Measurements from ENCODE around the gene CATSPERD.

Gene CATSPERD

DNA sequence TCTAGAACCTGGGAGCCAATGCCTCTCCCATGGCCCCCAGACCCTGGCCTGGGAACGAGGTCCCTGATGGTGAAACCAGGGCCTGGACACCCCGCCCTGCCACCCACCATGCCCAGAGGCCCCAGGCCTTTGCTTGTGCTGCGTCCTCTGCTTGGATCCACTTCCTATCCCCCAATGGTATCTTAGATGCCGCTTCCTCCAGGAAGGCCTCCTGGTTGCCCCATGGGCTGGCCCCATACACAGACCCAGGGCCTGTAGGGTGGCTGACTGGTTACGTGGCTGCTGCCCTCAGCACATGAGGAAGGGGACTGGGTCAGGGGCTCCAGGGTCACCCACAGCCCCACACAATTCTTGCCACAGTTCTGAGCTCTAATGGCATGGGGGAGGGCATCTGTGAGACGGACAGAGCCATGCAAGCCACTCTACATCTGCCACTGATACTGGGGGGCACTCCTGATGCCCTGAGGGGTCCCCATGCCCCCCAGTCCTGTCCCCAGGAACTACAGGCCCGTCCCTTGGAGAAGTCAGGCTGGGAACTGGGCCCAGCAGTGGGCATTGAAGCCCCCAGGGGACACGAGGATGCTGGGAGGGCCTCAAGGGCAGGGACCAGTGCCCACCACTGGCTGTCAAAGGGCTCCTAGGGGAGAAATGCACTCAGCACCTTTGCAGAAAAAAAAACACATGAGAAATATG, 25.3 kb upstream of the CATSPERD start:
- no peak for DNase-seq (ENCODE audit: low spot score)
- in situ Hi-C loops (cut with MboI; ENCODE audit: low sequenced_read_pairs, unreplicated experiment), result no loop called here
- TF ChIP-seq, protein P1, sequence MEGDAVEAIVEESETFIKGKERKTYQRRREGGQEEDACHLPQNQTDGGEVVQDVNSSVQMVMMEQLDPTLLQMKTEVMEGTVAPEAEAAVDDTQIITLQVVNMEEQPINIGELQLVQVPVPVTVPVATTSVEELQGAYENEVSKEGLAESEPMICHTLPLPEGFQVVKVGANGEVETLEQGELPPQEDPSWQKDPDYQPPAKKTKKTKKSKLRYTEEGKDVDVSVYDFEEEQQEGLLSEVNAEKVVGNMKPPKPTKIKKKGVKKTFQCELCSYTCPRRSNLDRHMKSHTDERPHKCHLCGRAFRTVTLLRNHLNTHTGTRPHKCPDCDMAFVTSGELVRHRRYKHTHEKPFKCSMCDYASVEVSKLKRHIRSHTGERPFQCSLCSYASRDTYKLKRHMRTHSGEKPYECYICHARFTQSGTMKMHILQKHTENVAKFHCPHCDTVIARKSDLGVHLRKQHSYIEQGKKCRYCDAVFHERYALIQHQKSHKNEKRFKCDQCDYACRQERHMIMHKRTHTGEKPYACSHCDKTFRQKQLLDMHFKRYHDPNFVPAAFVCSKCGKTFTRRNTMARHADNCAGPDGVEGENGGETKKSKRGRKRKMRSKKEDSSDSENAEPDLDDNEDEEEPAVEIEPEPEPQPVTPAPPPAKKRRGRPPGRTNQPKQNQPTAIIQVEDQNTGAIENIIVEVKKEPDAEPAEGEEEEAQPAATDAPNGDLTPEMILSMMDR (IDR thresholded peaks at IDR 0.05; ENCODE audit: borderline replicate concordance, control extremely low read depth, extremely low read depth, insufficient read depth, missing control alignments), result no peak

DNA sequence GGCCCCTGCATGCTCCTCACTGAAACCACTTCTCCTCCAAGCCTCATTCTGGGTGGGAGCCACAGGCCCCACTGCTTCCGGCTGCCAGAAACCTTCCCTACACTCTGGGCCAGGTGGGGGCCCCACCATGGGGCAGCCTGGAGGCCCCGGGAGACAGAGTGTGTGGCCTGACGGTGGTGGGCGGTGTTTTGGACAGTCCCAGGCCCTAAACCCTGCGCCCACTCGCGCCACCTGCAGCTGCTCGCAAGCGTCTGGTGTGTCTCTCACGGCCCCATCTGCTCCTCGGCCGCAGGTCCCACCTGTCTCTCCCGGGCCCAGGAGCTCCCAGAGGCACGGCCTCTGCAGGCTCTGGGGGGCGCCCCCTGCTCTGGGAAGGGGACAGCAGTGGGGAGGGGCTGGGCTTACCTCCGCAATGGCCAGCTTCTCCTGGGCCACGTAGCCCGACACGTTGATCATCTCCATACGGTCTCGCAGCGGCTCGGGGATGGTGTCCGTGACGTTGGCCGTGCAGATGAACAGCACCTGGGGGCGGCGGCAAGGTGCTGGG, 24.7 kb upstream of the CATSPERD start:
- TF ChIP-seq, protein P1 (IDR thresholded peaks at IDR 0.05; ENCODE audit: borderline replicate concordance, control extremely low read depth, extremely low read depth, insufficient read depth, missing control alignments), result peak; percentile 15
- in situ Hi-C loops (cut with MboI; ENCODE audit: low sequenced_read_pairs, unreplicated experiment), result no loop called here
- DNase-seq (ENCODE audit: low spot score), result peak; percentile 64

DNA sequence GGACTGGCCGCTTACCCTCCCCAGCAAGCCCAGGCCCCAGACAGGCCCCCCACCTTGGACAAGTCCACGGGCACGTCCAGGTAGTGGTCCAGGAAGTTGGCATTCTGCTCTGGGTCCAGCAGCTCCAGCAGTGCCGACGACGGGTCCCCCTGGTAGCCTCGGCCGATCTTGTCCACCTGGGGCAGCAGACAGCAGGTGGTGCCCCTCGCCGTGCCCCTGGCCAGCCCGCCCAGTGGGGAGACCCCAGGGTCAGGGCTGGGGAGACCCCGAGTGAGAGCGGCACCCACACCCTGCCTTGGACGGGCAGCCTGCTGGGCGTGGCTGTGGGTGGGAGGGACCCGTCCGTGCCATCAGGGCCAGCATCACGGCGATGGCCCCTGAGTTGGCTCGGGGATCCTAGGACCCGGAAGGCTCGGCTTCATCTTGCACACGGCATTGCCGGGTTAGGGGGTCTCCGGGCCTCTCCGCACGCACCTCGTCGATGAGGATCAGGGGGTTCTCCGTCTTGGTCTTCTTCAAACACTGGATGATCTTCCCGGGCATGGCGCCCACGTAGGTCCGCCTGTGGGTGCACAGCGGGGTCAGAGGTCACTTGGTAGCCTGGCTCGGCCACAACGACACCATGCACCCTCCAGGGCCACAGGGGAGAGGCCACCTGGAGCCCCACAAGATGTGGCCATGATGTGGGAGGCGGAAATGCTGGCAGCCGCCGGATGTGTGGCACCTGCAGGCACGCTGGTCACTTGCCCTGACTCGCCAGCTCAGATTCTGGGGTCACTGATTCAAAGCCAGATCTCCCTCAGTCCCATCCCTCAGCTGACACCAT, 24.0 kb upstream of the CATSPERD start:
- DNase-seq (ENCODE audit: low spot score), result no peak
- TF ChIP-seq, protein P1 (IDR thresholded peaks at IDR 0.05; ENCODE audit: borderline replicate concordance, control extremely low read depth, extremely low read depth, insufficient read depth, missing control alignments), result no peak
- in situ Hi-C loops (cut with MboI; ENCODE audit: low sequenced_read_pairs, unreplicated experiment), result no loop called here

DNA sequence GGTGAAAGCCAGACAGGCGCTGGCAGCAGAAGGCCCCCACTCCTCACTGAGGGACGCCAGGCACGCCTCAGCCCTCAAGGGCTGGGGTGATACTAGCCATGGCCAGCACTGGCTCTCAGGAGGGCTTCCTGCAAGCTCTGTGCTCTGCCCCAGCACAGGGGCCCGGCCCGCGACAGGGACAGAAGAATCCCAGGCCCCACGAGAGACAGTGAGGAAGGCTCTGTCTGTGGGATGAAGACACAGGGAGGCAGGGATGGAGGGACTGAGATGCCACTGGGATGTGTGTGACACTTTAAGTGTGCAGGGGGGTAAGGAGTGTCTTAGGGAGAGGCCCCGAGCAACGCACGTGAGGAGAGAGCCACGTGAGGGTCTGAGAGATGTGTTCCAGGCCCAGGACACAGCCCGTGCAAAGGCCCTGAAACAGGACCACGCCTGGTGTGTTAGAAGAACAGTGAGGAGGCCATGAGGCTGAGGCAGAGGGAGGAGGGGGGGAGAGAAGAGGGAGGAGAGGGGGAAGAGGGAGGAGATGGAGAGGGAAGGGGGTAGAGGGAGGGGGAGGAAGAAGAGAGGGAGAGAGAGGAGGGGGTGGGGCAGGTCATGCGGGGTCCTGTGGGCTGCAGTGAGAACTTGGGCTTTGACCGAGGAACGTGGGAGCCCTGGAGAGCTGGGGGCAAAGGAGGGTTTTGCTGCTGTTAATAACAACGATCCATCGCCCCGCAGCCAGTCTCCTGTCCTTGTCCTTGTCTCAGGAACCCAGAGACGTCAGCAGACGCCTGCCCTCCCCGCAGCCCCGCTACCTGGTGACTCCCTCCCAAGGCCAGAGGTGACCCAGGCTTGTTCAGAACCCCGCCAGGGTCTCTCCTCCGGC, 23.2 kb upstream of the CATSPERD start:
- DNase-seq (ENCODE audit: low spot score), result no peak
- in situ Hi-C loops (cut with MboI; ENCODE audit: low sequenced_read_pairs, unreplicated experiment), result no loop called here
- TF ChIP-seq, protein P1 (IDR thresholded peaks at IDR 0.05; ENCODE audit: borderline replicate concordance, control extremely low read depth, extremely low read depth, insufficient read depth, missing control alignments), result no peak

DNA sequence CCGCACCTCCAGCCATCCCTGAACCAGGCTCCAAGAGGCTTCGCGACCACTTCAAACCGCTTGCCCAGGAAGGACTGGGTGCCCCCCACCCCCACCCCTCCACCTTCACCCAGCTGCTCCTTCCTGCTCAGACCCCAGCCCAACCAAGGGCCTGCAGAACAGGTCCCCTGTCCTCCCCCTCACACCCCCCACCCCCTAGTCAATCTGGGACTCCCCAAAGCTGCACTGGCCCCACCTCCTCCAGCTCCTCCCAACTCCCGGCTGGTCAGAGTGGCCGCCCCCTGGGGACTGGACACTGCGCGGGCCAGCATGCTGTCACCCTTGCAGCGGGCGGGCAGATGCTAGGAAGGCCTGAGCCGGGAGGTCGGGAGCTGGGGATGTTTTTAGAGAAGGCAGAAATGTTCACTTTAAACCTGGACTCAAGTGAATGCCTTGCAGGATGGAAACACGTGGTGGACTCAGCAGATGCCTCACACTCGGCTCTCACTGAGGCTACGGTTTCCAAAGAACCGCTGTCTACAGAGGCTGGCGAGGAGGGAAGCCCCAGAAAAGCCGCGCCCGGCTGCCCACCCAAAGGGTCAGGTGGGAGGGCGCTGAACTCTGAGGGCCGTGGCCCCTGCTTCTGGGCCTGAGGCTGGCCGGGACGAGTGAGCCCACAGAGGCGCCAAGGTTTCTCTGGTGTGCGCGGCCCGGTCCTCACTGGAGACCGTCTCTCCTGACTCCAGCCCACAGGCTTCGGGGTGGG, 22.4 kb upstream of the CATSPERD start:
- TF ChIP-seq, protein P1 (IDR thresholded peaks at IDR 0.05; ENCODE audit: borderline replicate concordance, control extremely low read depth, extremely low read depth, insufficient read depth, missing control alignments), result no peak
- in situ Hi-C loops (cut with MboI; ENCODE audit: low sequenced_read_pairs, unreplicated experiment), result no loop called here
- no peak for DNase-seq (ENCODE audit: low spot score)

Measured in GM13976 (cell line).